Measurements from ENCODE around the gene MARF1. TPM values are rescaled to one million over a fixed set of nuclear protein-coding genes. Genes with fewer than 3 reads are reported as not detected.

MARF1 gene
- total and polyA plus RNA-seq, 9 of the 15 experiments (the other 6 are each of a cell fraction or from before 2014, with no cell fraction given): 4.7 to 33.2 (median 11.7) TPM

DNA sequence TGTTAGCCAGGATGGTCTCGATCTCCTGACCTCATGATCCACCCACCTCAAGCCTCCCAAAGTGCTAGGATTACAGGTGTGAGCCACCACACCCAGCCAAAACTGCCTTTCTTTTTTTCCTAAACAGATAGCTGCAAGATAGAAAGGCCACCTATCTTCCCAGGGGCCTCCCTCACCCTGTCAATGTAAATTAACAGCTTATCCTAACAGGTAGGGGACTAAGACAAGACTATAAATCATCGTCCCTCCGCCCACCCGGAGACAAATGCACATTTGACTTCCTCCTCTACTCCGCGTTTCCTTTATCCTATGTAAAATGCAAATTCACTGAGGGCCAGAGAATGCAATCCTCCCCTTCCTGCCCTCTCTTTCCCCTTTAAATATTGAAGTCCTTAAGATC is 71.4 kb downstream of the MARF1 start (continued):
- TF ChIP-seq TRIM24 (IDR thresholded peaks at IDR 0.05) (peak; percentile 14 to 49; a peak in 3 of 4 replicates), ZNF444 (CRISPR knock-in tag; IDR thresholded peaks at IDR 0.05) (no peak), JUND (IDR thresholded peaks at IDR 0.05; ENCODE audit: borderline replicate concordance, low read depth, low read length) (0 out of 2 replicates have a peak, but pooled peaks have one; percentile 29), JUND (tag; IDR thresholded peaks at IDR 0.05; ENCODE audit: borderline replicate concordance, low read depth, low read length) (no peak), TGIF2 (CRISPR knock-in tag; IDR thresholded peaks at IDR 0.05) (no peak), ADNP (tag; IDR thresholded peaks at IDR 0.05) (0 out of 2 replicates have a peak, but pooled peaks have one; percentile 45), POLR2AphosphoS2 (IDR thresholded peaks at IDR 0.05; ENCODE audit: low read length) (no peak), CEBPB (tag; IDR thresholded peaks at IDR 0.05) (no peak), BCOR (IDR thresholded peaks at IDR 0.05) (peak; percentile 34; the same call in 1 of the 2 replicates), RAD51 (IDR thresholded peaks at IDR 0.05; ENCODE audit: borderline replicate concordance, low read depth) (no peak), SIRT6 (IDR thresholded peaks at IDR 0.05; ENCODE audit: low read depth, low read length) (no peak)
- TF ChIP-seq, protein P1, sequence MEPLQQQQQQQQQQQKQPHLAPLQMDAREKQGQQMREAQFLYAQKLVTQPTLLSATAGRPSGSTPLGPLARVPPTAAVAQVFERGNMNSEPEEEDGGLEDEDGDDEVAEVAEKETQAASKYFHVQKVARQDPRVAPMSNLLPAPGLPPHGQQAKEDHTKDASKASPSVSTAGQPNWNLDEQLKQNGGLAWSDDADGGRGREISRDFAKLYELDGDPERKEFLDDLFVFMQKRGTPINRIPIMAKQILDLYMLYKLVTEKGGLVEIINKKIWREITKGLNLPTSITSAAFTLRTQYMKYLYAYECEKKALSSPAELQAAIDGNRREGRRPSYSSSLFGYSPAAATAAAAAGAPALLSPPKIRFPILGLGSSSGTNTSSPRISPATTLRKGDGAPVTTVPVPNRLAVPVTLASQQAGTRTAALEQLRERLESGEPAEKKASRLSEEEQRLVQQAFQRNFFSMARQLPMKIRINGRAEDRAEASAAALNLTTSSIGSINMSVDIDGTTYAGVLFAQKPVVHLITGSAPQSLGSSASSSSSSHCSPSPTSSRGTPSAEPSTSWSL (CRISPR knock-in tag; IDR thresholded peaks at IDR 0.05; ENCODE audit: borderline replicate concordance): no peak
- TF ChIP-seq, protein P2, sequence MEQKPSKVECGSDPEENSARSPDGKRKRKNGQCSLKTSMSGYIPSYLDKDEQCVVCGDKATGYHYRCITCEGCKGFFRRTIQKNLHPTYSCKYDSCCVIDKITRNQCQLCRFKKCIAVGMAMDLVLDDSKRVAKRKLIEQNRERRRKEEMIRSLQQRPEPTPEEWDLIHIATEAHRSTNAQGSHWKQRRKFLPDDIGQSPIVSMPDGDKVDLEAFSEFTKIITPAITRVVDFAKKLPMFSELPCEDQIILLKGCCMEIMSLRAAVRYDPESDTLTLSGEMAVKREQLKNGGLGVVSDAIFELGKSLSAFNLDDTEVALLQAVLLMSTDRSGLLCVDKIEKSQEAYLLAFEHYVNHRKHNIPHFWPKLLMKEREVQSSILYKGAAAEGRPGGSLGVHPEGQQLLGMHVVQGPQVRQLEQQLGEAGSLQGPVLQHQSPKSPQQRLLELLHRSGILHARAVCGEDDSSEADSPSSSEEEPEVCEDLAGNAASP (IDR thresholded peaks at IDR 0.05): no peak
- TF ChIP-seq, protein P3, sequence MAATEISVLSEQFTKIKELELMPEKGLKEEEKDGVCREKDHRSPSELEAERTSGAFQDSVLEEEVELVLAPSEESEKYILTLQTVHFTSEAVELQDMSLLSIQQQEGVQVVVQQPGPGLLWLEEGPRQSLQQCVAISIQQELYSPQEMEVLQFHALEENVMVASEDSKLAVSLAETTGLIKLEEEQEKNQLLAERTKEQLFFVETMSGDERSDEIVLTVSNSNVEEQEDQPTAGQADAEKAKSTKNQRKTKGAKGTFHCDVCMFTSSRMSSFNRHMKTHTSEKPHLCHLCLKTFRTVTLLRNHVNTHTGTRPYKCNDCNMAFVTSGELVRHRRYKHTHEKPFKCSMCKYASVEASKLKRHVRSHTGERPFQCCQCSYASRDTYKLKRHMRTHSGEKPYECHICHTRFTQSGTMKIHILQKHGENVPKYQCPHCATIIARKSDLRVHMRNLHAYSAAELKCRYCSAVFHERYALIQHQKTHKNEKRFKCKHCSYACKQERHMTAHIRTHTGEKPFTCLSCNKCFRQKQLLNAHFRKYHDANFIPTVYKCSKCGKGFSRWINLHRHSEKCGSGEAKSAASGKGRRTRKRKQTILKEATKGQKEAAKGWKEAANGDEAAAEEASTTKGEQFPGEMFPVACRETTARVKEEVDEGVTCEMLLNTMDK (IDR thresholded peaks at IDR 0.05; ENCODE audit: borderline replicate concordance, insufficient read depth, low read depth, low read length, poor library complexity, severe bottlenecking): no peak
- TF ChIP-seq, protein P4, sequence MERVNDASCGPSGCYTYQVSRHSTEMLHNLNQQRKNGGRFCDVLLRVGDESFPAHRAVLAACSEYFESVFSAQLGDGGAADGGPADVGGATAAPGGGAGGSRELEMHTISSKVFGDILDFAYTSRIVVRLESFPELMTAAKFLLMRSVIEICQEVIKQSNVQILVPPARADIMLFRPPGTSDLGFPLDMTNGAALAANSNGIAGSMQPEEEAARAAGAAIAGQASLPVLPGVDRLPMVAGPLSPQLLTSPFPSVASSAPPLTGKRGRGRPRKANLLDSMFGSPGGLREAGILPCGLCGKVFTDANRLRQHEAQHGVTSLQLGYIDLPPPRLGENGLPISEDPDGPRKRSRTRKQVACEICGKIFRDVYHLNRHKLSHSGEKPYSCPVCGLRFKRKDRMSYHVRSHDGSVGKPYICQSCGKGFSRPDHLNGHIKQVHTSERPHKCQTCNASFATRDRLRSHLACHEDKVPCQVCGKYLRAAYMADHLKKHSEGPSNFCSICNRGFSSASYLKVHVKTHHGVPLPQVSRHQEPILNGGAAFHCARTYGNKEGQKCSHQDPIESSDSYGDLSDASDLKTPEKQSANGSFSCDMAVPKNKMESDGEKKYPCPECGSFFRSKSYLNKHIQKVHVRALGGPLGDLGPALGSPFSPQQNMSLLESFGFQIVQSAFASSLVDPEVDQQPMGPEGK (CRISPR knock-in tag; IDR thresholded peaks at IDR 0.05; ENCODE audit: borderline replicate concordance): no peak
- TF ChIP-seq, protein P5, sequence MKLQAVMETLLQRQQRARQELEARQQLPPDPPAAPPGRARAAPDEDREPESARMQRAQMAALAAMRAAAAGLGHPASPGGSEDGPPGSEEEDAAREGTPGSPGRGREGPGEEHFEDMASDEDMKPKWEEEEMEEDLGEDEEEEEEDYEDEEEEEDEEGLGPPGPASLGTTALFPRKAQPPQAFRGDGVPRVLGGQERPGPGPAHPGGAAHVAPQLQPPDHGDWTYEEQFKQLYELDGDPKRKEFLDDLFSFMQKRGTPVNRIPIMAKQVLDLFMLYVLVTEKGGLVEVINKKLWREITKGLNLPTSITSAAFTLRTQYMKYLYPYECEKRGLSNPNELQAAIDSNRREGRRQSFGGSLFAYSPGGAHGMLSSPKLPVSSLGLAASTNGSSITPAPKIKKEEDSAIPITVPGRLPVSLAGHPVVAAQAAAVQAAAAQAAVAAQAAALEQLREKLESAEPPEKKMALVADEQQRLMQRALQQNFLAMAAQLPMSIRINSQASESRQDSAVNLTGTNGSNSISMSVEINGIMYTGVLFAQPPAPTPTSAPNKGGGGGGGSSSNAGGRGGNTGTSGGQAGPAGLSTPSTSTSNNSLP (IDR thresholded peaks at IDR 0.05; ENCODE audit: borderline replicate concordance, low read depth, low read length): no peak
- TF ChIP-seq, protein P6, sequence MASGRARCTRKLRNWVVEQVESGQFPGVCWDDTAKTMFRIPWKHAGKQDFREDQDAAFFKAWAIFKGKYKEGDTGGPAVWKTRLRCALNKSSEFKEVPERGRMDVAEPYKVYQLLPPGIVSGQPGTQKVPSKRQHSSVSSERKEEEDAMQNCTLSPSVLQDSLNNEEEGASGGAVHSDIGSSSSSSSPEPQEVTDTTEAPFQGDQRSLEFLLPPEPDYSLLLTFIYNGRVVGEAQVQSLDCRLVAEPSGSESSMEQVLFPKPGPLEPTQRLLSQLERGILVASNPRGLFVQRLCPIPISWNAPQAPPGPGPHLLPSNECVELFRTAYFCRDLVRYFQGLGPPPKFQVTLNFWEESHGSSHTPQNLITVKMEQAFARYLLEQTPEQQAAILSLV (tag; IDR thresholded peaks at IDR 0.05): no peak
- TF ChIP-seq, protein P7, sequence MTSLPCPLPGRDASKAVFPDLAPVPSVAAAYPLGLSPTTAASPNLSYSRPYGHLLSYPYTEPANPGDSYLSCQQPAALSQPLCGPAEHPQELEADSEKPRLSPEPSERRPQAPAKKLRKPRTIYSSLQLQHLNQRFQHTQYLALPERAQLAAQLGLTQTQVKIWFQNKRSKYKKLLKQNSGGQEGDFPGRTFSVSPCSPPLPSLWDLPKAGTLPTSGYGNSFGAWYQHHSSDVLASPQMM (CRISPR knock-in tag; IDR thresholded peaks at IDR 0.05): no peak
